GM18951 (cell line): ENCODE results near the gene AKR1E2.

Source experiments
- POLR2A ChIP-seq: IDR thresholded peaks from 4 replicates; pipeline ENCODE4 v1.6.1; 2011; ENCODE audit warnings: mild to moderate bottlenecking; ENCODE audit not compliant: insufficient read length, insufficient read depth; ENCODE audit errors: extremely low read depth
- in situ Hi-C: fragments of 300-500 bp; cut with MboI; formaldehyde crosslinking; loops from one replicate; pipeline ENCODE4 v1.12.0; 2022; ENCODE audit warnings: low sequenced_read_pairs, mixed read lengths, inconsistent platforms; ENCODE audit not compliant: unreplicated experiment

The AKR1E2 gene

GRCh38 chr10:4867109-4867519 lies 41.1 kb downstream of the AKR1E2 start:
- in situ Hi-C loops, result no loop called here
- no peak for TF ChIP-seq POLR2A

GRCh38 chr10:4867520-4868356 lies 41.7 kb downstream of the AKR1E2 start:
- in situ Hi-C loops, result no loop called here
- no peak for TF ChIP-seq POLR2A

DNA sequence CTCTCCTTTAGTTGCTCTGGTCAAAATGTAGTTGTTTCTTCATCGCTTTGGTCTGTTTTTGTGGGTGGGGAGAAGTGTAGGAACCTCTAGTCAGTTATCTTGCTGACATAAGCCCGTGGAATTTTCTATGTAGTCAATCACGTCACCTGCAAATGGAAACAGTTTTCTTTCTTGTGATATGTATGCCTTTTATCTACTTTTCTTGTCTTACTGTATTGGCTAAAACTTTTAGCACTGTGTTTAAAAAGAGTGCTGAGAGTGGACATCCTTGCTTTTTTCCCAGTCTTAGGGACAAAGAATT lies 42.3 kb downstream of the AKR1E2 start:
- in situ Hi-C loops, result no loop called here
- no peak for TF ChIP-seq POLR2A

DNA sequence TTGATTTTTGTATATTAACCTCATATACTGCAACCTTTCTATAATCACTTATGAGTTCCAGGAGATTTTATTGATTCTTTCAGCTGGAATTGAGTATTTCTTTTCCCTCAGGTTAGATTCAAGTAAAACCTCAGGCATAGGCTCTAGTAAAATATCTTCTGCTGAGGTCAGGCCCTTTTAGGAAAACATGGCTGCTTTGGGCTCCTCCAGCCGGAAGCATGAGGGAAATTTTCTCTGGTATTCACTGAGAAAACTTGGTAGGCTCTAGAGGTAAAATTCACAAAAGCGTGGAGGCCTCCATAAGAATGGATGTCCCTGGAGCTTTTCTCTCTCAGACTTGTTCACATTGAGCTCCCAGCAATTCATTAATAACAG lies 56.7 kb downstream of the AKR1E2 start:
- TF ChIP-seq POLR2A, result no peak

GRCh38 chr10:4883079-4883739 lies 57.2 kb downstream of the AKR1E2 start:
- TF ChIP-seq POLR2A, result no peak
- in situ Hi-C loops, result no loop called here

More for the DNA sequence above, 56.7 kb downstream of the AKR1E2 start:
- in situ Hi-C loops, result no loop called here

DNA sequence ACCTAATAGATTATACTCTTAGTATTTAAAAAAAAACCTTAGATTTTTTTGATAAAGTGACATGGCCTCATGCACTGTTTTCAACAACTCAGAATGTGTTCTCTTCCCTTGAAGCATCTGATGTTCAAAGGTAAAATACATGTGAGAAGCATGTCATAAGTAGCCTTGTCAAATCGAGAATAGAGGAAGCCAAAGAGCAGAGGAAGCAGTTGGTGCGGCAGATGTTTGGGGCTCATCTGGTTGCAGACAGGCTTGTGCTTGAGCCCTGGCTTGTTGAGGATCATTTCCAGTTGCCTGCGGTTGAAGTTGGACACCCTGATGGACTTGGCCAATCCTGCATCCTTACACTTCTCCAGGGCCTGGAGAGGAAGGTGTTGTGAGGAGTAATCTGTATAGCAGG lies 59.2 kb downstream of the AKR1E2 start:
- TF ChIP-seq POLR2A, result no peak
- in situ Hi-C loops, result no loop called here

DNA sequence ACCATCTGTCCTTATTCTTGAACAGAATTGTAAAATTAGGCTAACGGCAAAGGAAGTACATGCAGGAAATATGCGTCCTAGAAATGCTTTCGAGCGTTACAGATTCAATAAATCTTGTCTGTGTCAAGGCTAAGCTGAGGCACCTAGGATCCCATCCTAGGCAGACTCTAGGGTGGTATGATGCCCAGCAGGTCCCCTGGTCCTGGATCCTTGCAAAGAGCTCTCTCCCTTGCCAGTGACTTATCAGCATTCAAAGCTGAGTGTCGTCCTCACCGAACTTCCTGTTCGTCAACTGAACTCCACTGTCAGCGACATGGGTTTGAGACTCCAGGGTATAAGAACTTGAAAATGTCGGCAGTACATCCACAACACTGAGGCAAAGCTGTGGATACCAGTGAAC lies 61.5 kb downstream of the AKR1E2 start:
- TF ChIP-seq POLR2A, result no peak
- in situ Hi-C loops, result no loop called here

- TF ChIP-seq POLR2A, result no peak
- in situ Hi-C loops, result no loop called here
Measured at GRCh38 chr10:4888236-4888635, 62.2 kb downstream of the AKR1E2 start.

- TF ChIP-seq POLR2A, result no peak
- in situ Hi-C loops, result no loop called here
Measured at GRCh38 chr10:4889959-4890358, 64.0 kb downstream of the AKR1E2 start.

- in situ Hi-C loops, result no loop called here
- no peak for TF ChIP-seq POLR2A
Measured at GRCh38 chr10:4892681-4893080, 66.7 kb downstream of the AKR1E2 start.

DNA sequence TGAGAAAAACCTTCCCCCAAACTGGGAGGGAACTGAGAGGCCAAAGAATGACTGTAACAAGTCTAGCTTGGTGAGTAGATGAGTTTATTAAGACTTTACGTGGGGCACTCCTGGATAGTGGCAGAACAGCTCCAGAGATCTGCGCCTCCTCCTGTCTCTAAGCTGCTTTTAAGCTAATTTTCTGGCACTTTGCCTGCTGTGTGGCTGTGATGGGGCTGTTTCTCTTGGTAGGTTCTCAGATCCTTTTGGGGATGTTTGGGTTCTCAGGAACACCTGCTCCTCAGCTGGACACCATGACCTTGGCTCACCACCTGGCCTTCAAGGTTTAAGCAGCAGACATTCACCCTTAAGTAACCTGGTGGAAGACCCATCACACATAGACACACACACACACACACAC lies 68.3 kb downstream of the AKR1E2 start:
- in situ Hi-C loops, result no loop called here
- no peak for TF ChIP-seq POLR2A
